Measurements from ENCODE around the gene PPP1R2.
"Not testable (repeated sequence)": the region's sequence is repeated elsewhere in the genome, so short reads cannot be mapped to it uniquely, and the experiment has no call there.

The PPP1R2 gene

GRCh38 chr3:195526492-195526891, 16.6 kb downstream of the PPP1R2 start:
- Histone ChIP-seq H3K4me3 (ENCODE audit: insufficient read length, low read depth) (no peak overlapping the region), H3K4me1 (ENCODE audit: insufficient read depth, insufficient read length) (no peaks in the 10 kb centered on the region), H3K36me3 (ENCODE audit: insufficient read depth, insufficient read length, low read length) (peaks cover 37% of the 10 kb centered on the region), H3K27me3 (ENCODE audit: insufficient read depth, insufficient read length) (no peaks in the 10 kb centered on the region), H3K9me3 (ENCODE audit: insufficient read depth, low read length) (no peaks in the 10 kb centered on the region), H3K9ac (ENCODE audit: insufficient read length, low read depth) (no peak overlapping the region)
- DNase-seq (ENCODE audit: low read depth, low spot score) = no peak
- TF ChIP-seq ZNF274 (IDR thresholded peaks at IDR 0.05; ENCODE audit: low read depth, low read length) (no peak), YY1 (IDR thresholded peaks at IDR 0.05; ENCODE audit: insufficient read depth, insufficient read length) (no peak), SUZ12 (IDR thresholded peaks at IDR 0.05; ENCODE audit: extremely low read depth, insufficient read depth, insufficient read length) (no peak)

DNA sequence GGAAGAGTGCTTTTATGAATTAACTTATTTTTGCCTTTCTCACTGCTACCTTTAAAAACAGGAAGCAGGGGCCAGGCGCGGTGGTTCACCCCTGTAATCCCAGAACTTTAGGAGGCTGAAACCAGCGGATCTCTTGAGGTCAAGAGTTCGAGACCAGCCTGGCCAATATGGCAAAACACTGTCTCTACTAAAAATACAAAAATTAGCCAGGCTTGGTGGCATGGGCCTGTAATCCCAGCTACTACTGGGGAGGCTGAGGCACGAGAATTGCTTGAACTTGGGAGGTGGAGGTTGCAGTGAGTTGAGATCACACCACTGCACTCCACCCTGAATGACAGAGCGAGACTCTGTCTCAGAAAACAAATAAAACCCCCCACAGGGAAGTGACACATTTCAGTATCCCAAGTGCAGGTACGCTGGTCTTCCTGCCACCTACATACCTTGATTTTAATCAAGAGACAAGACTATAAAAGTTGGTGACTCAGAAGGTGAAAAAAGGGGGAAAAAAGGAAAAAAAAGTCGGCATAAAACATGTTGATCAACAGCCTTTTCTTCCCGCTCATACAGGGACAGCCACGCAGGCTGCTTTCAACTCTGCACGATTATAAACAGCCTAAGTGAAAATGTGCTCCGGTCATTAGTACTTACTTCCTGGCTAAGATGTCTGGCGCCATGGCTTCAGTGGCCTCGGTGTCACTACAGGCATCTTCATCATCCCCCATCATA, 18.8 kb downstream of the PPP1R2 start:
- Histone ChIP-seq H3K9me3 (ENCODE audit: insufficient read depth, low read length) (no peaks in the 10 kb centered on the region), H3K4me3 (ENCODE audit: insufficient read length, low read depth) (no peak overlapping the region), H3K27me3 (ENCODE audit: insufficient read depth, insufficient read length) (no peaks in the 10 kb centered on the region), H3K36me3 (ENCODE audit: insufficient read depth, insufficient read length, low read length) (peaks cover 36% of the 10 kb centered on the region), H3K4me1 (ENCODE audit: insufficient read depth, insufficient read length) (no peaks in the 10 kb centered on the region), H3K9ac (ENCODE audit: insufficient read length, low read depth) (no peak overlapping the region)
- TF ChIP-seq SUZ12 (IDR thresholded peaks at IDR 0.05; ENCODE audit: extremely low read depth, insufficient read depth, insufficient read length) (no peak), YY1 (IDR thresholded peaks at IDR 0.05; ENCODE audit: insufficient read depth, insufficient read length) (no peak), ZNF274 (IDR thresholded peaks at IDR 0.05; ENCODE audit: low read depth, low read length) (no peak)
- no peak for DNase-seq (ENCODE audit: low read depth, low spot score)

DNA sequence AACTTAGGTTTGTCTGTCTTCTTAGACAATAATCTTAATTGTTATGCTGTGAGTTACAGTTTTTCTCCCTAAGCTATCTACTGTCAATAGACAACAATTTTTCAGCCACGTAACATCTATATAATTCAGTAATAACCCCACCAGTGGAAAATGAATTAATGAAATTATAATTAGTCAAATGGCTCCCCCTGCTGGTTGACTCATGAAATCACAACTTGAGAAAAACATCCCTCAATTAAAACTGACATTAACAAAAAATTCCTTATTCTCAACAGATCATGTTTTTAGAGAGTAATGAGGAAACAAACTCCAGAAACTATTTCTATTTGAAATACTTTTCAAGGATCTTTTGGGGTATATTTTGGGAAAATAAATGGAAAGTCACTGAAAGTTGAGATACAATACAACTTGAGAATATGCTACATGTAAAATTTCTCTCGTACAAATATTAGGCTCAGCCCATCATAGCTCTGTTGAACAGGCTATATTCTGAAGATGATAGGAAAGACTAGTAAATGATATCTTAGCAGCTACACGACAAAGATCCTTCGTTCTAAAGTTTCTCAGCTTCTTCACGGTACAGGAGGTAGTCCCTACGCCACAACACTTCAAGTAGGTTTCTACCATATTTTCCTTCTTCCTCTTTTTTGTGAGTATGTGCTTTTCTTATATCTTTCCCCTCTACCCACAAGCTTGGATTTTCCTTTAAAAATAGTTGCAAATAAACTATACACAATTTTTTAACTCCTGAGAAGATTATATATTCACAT, 20.7 kb downstream of the PPP1R2 start:
- Histone ChIP-seq H3K9me3 (ENCODE audit: insufficient read depth, low read length) (no peaks in the 10 kb centered on the region), H3K4me1 (ENCODE audit: insufficient read depth, insufficient read length) (no peaks in the 10 kb centered on the region), H3K27me3 (ENCODE audit: insufficient read depth, insufficient read length) (no peaks in the 10 kb centered on the region), H3K36me3 (ENCODE audit: insufficient read depth, insufficient read length, low read length) (peaks cover 37% of the 10 kb centered on the region), H3K9ac (ENCODE audit: insufficient read length, low read depth) (no peak overlapping the region), H3K4me3 (ENCODE audit: insufficient read length, low read depth) (no peak overlapping the region)
- DNase-seq (ENCODE audit: low read depth, low spot score) = no peak
- TF ChIP-seq YY1 (IDR thresholded peaks at IDR 0.05; ENCODE audit: insufficient read depth, insufficient read length) (no peak), SUZ12 (IDR thresholded peaks at IDR 0.05; ENCODE audit: extremely low read depth, insufficient read depth, insufficient read length) (no peak), ZNF274 (IDR thresholded peaks at IDR 0.05; ENCODE audit: low read depth, low read length) (no peak)

- TF ChIP-seq YY1 (IDR thresholded peaks at IDR 0.05; ENCODE audit: insufficient read depth, insufficient read length) = no peak
- TF ChIP-seq ZNF274 (IDR thresholded peaks at IDR 0.05; ENCODE audit: low read depth, low read length) = no peak
- TF ChIP-seq SUZ12 (IDR thresholded peaks at IDR 0.05; ENCODE audit: extremely low read depth, insufficient read depth, insufficient read length) = no peak
- Histone ChIP-seq H3K4me1 (ENCODE audit: insufficient read depth, insufficient read length) (no peaks in the 10 kb centered on the region), H3K9ac (ENCODE audit: insufficient read length, low read depth) (no peak overlapping the region), H3K36me3 (ENCODE audit: insufficient read depth, insufficient read length, low read length) (peaks cover 27% of the 10 kb centered on the region), H3K4me3 (ENCODE audit: insufficient read length, low read depth) (no peak overlapping the region), H3K27me3 (ENCODE audit: insufficient read depth, insufficient read length) (no peaks in the 10 kb centered on the region), H3K9me3 (ENCODE audit: insufficient read depth, low read length) (no peaks in the 10 kb centered on the region)
- no peak for DNase-seq (ENCODE audit: low read depth, low spot score)
Observed at GRCh38 chr3:195517030-195517429, 26.1 kb downstream of the PPP1R2 start.

DNA sequence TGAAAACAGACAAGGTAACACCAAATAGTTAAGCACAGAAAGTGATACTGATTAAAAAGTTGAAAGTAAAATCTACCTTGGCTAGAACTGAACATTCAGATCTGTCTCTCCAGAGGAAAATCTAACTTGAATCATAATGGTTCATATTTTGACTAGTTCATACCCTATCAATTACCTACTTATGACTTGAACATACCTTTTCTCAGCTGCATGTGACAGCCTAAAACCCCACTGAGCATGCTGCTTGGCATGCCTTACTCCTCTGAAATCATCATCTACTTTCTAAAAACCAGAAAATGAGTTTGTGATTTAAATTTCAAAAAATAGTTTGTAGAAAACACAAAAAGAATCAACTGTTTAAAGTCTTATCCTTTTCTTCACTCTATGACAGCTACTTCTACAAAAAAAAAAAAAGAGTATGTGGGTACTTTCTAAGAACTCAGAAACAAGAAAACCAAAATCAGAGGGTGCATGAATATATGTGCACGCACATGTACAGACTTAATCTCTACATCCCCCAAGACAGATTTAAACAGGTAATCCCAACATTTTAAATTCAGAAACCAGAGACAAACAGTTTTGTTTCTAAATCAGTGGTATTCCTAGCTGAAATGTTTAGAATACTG, 28.4 kb downstream of the PPP1R2 start:
- H3K27me3 ChIP-seq (ENCODE audit: insufficient read depth, insufficient read length); H3K9ac ChIP-seq (ENCODE audit: insufficient read length, low read depth); H3K9me3 ChIP-seq (ENCODE audit: insufficient read depth, low read length); H3K4me3 ChIP-seq (ENCODE audit: insufficient read length, low read depth); H3K4me1 ChIP-seq (ENCODE audit: insufficient read depth, insufficient read length); DNase-seq (ENCODE audit: low read depth, low spot score): not testable (repeated sequence)
- H3K36me3 ChIP-seq (ENCODE audit: insufficient read depth, insufficient read length, low read length) = peaks cover 25% of the 10 kb centered on the region

DNA sequence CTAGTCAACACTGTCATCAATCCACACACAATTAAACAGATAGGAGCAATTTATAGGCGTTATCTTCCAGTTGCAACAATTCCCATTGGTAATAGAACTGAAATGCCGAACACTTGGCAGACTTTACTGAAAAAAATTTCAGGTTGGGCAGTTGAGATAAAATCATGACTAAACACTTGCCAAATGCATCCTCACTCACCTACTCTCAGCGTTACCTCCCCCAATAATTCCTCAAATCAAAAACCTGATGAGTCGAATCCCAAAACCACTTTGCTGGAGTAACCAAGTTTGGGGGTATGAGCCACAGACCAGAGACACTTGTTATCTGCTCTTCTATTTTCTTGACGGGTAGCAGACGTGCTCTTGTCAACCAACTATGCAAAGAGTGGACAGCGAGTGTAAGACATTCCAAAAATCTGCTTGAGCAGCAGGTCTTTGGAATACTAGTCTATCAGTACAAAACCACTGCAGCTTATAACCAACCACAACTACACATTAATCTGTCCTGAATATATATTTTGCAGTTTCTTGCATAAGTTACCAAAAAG, 30.3 kb downstream of the PPP1R2 start:
- no peak for TF ChIP-seq ZNF274 (IDR thresholded peaks at IDR 0.05; ENCODE audit: low read depth, low read length)
- TF ChIP-seq YY1 (IDR thresholded peaks at IDR 0.05; ENCODE audit: insufficient read depth, insufficient read length) = no peak
- TF ChIP-seq SUZ12 (IDR thresholded peaks at IDR 0.05; ENCODE audit: extremely low read depth, insufficient read depth, insufficient read length) = no peak
- Histone ChIP-seq H3K36me3 (ENCODE audit: insufficient read depth, insufficient read length, low read length) (peaks cover 24% of the 10 kb centered on the region), H3K4me3 (ENCODE audit: insufficient read length, low read depth) (no peak overlapping the region), H3K27me3 (ENCODE audit: insufficient read depth, insufficient read length) (no peaks in the 10 kb centered on the region), H3K9ac (ENCODE audit: insufficient read length, low read depth) (no peak overlapping the region), H3K9me3 (ENCODE audit: insufficient read depth, low read length) (no peaks in the 10 kb centered on the region), H3K4me1 (ENCODE audit: insufficient read depth, insufficient read length) (no peaks in the 10 kb centered on the region)
- DNase-seq (ENCODE audit: low read depth, low spot score) = no peak

GRCh38 chr3:195511136-195511535, 32.0 kb downstream of the PPP1R2 start:
- Histone ChIP-seq H3K4me1 (ENCODE audit: insufficient read depth, insufficient read length) (no peaks in the 10 kb centered on the region), H3K36me3 (ENCODE audit: insufficient read depth, insufficient read length, low read length) (peaks cover 17% of the 10 kb centered on the region), H3K9ac (ENCODE audit: insufficient read length, low read depth) (no peak overlapping the region), H3K4me3 (ENCODE audit: insufficient read length, low read depth) (no peak overlapping the region), H3K9me3 (ENCODE audit: insufficient read depth, low read length) (no peaks in the 10 kb centered on the region), H3K27me3 (ENCODE audit: insufficient read depth, insufficient read length) (no peaks in the 10 kb centered on the region)
- DNase-seq (ENCODE audit: low read depth, low spot score) = no peak
- no peak for TF ChIP-seq ZNF274 (IDR thresholded peaks at IDR 0.05; ENCODE audit: low read depth, low read length)
- TF ChIP-seq YY1 (IDR thresholded peaks at IDR 0.05; ENCODE audit: insufficient read depth, insufficient read length) = no peak
- no peak for TF ChIP-seq SUZ12 (IDR thresholded peaks at IDR 0.05; ENCODE audit: extremely low read depth, insufficient read depth, insufficient read length)

Measured in NT2/D1 (cell line).